ENCODE results near the gene HPS6.

The HPS6 gene

DNA sequence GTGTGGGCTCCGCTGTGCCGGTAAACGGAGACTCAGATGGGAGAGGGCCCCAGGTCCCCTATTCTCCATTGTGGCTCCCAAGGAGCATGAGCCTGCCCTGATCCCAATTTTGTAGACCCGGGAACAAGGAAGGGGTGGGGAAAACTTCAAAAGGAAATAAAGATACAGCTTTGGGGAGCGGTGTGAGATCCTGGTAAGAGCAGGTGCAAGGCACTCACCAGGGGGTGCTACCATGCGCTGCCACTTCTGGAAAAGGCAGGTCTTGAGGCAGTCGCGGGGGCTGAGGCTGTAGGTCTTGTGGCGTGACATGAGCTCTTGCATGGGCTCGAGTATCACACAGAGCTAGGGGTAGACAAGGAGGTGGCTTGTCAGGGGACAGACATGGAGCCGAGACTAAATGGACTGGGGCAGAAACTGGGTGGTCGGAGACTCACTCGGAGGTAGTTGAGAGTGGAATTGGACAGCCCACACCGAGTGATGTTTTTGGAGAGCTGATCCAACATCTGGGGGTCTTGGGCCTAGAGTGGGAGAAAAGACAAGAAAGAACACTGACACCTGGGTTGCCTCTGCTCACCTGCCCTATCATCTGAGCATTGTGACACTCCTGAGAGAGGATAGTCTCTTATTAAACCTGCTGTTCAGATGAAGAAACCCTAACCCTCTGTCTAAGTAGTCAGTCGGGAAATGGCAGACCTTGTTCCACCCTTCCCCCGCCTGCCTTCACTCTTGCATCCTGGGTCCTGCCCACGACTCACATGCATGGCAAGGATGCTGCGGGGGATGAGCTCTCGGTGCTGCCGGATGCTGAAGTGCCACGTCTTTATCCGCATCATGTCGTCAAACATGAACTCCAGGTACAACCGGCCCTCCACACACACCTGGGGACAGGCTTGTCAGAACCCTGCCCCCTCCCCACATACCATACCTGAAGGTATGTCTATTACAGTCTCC is 44.3 kb downstream of the HPS6 start:
- H3K27ac ChIP-seq (ENCODE audit: low read depth, low read length, severe bottlenecking): no peak overlapping the region
- WGBS, 2 experiments (ENCODE audit: insufficient coverage in 2 of 2): 96 to 97% methylated on average over 24 of the region's 24 CpGs
- H3K4me3 ChIP-seq (ENCODE audit: extremely low read depth, insufficient read depth, low read length, poor library complexity, severe bottlenecking): no peak overlapping the region
- H3K36me3 ChIP-seq (ENCODE audit: control insufficient read depth, insufficient read depth, low read length): peaks cover 89% of the 10 kb centered on the region
- peaks cover 9% of the 10 kb centered on the region for H3K4me1 ChIP-seq (ENCODE audit: control insufficient read depth, insufficient read depth, low read length, poor library complexity, severe bottlenecking)
- no peaks in the 10 kb centered on the region for H3K9me3 ChIP-seq (ENCODE audit: control insufficient read depth, low read length)

- H3K27ac ChIP-seq (ENCODE audit: low read depth, low read length, severe bottlenecking): no peak overlapping the region
- H3K4me3 ChIP-seq (ENCODE audit: extremely low read depth, insufficient read depth, low read length, poor library complexity, severe bottlenecking): no peak overlapping the region
- no peaks in the 10 kb centered on the region for H3K9me3 ChIP-seq (ENCODE audit: control insufficient read depth, low read length)
- H3K36me3 ChIP-seq (ENCODE audit: control insufficient read depth, insufficient read depth, low read length): peaks cover 71% of the 10 kb centered on the region
- 97 to 100% methylated on average over 9 to 10 of the region's 12 CpGs for WGBS, 2 experiments (ENCODE audit: insufficient coverage in 2 of 2)
- peaks cover 23% of the 10 kb centered on the region for H3K4me1 ChIP-seq (ENCODE audit: control insufficient read depth, insufficient read depth, low read length, poor library complexity, severe bottlenecking)
Measured at GRCh38 chr10:102111276-102111675, 46.1 kb downstream of the HPS6 start.

- 13% methylated on average over 1 of the region's 3 CpGs; no CpG with 5 or more reads in 1 of the 2 experiments for WGBS, 2 experiments (ENCODE audit: insufficient coverage in 2 of 2)
- Histone ChIP-seq H3K4me1 (ENCODE audit: control insufficient read depth, insufficient read depth, low read length, poor library complexity, severe bottlenecking) (peaks cover 33% of the 10 kb centered on the region), H3K27ac (ENCODE audit: low read depth, low read length, severe bottlenecking) (no peak overlapping the region), H3K4me3 (ENCODE audit: extremely low read depth, insufficient read depth, low read length, poor library complexity, severe bottlenecking) (peak overlapping the region; percentile 78), H3K9me3 (ENCODE audit: control insufficient read depth, low read length) (no peaks in the 10 kb centered on the region), H3K36me3 (ENCODE audit: control insufficient read depth, insufficient read depth, low read length) (peaks cover 61% of the 10 kb centered on the region)
Measured at GRCh38 chr10:102112210-102112817, 47.2 kb downstream of the HPS6 start.

- H3K4me1 ChIP-seq (ENCODE audit: control insufficient read depth, insufficient read depth, low read length, poor library complexity, severe bottlenecking): peaks cover 44% of the 10 kb centered on the region
- peaks cover 50% of the 10 kb centered on the region for H3K36me3 ChIP-seq (ENCODE audit: control insufficient read depth, insufficient read depth, low read length)
- peak overlapping the region; percentile 78 for H3K4me3 ChIP-seq (ENCODE audit: extremely low read depth, insufficient read depth, low read length, poor library complexity, severe bottlenecking)
- peak overlapping the region; percentile 83 for H3K27ac ChIP-seq (ENCODE audit: low read depth, low read length, severe bottlenecking)
- H3K9me3 ChIP-seq (ENCODE audit: control insufficient read depth, low read length): no peaks in the 10 kb centered on the region
- 45 to 80% methylated on average over 4 to 5 of the region's 7 CpGs for WGBS, 2 experiments (ENCODE audit: insufficient coverage in 2 of 2)
Measured at GRCh38 chr10:102113261-102113955, 48.3 kb downstream of the HPS6 start.

- WGBS, 2 experiments (ENCODE audit: insufficient coverage in 2 of 2): 0 to 1% methylated on average over 20 to 25 of the region's 45 CpGs
- peaks cover 47% of the 10 kb centered on the region for H3K4me1 ChIP-seq (ENCODE audit: control insufficient read depth, insufficient read depth, low read length, poor library complexity, severe bottlenecking)
- H3K27ac ChIP-seq (ENCODE audit: low read depth, low read length, severe bottlenecking): peak overlapping the region; percentile 83
- H3K9me3 ChIP-seq (ENCODE audit: control insufficient read depth, low read length): no peaks in the 10 kb centered on the region
- H3K4me3 ChIP-seq (ENCODE audit: extremely low read depth, insufficient read depth, low read length, poor library complexity, severe bottlenecking): peak overlapping the region; percentile 78
- H3K36me3 ChIP-seq (ENCODE audit: control insufficient read depth, insufficient read depth, low read length): peaks cover 42% of the 10 kb centered on the region
Measured at GRCh38 chr10:102113956-102114857, 49.1 kb downstream of the HPS6 start.

DNA sequence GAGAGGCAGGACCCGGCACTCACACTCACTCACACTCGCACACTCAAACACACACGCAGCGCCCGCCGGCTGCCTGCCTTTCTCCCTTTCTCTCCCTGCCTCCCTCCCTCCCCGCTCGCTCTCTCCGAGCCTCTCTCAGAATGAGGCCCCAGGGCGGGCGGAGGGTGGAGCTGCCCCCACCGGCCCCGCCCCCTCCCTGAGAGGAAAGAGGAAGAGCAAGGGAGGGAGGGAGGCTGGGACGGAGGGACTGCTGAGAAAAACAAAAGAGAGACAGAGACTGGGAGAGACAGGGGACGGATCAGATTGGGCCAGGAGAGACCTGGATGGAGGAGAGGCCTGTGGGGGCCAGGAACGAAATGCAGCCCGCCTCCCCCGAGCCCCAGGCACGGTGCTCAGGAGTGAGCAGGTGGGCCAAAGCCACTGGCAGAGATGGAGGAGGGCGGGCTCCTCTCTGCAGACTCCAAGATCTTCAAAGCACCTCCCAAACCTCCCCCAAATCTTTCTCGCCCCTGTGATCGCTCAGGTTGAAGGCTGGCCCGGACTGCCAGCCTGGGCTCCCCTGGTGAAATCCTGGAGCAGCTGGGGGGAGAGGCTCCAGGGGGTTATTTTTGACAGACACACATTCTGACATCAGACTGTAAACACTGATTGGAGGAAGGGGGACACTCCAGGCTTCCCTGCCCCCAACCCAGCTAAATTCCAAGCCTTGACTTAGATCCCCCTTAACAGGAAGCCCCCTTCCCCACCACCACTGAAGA is 49.9 kb downstream of the HPS6 start:
- H3K9me3 ChIP-seq (ENCODE audit: control insufficient read depth, low read length): no peaks in the 10 kb centered on the region
- H3K4me3 ChIP-seq (ENCODE audit: extremely low read depth, insufficient read depth, low read length, poor library complexity, severe bottlenecking): peak overlapping the region; percentile 78
- peaks cover 34% of the 10 kb centered on the region for H3K36me3 ChIP-seq (ENCODE audit: control insufficient read depth, insufficient read depth, low read length)
- 0% methylated on average over 7 to 11 of the region's 23 CpGs for WGBS, 2 experiments (ENCODE audit: insufficient coverage in 2 of 2)
- peaks cover 47% of the 10 kb centered on the region for H3K4me1 ChIP-seq (ENCODE audit: control insufficient read depth, insufficient read depth, low read length, poor library complexity, severe bottlenecking)
- peak overlapping the region; percentile 82 for H3K27ac ChIP-seq (ENCODE audit: low read depth, low read length, severe bottlenecking)

DNA sequence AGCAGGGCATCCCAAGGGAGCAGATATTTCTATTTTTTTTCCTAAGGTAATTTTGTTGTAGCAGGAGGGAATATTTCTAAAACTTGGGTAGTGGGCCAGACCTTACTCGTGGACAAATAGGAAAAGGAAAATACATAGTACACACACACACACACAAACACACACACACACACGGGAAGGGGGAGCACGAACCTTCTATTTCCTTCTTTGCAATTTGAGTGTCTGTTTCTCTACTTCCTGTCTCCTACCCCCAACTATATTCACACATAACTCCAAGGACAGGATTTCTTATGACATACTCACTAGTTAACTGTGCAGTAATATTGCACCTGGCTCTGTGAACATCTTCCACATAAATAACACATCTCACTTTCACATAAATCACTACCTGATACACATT is 50.6 kb downstream of the HPS6 start:
- Histone ChIP-seq H3K4me3 (ENCODE audit: extremely low read depth, insufficient read depth, low read length, poor library complexity, severe bottlenecking) (peak overlapping the region; percentile 78), H3K4me1 (ENCODE audit: control insufficient read depth, insufficient read depth, low read length, poor library complexity, severe bottlenecking) (peaks cover 49% of the 10 kb centered on the region), H3K36me3 (ENCODE audit: control insufficient read depth, insufficient read depth, low read length) (peaks cover 26% of the 10 kb centered on the region), H3K27ac (ENCODE audit: low read depth, low read length, severe bottlenecking) (peak overlapping the region; percentile 82), H3K9me3 (ENCODE audit: control insufficient read depth, low read length) (no peaks in the 10 kb centered on the region)
- WGBS, 2 experiments (ENCODE audit: insufficient coverage in 2 of 2): 46 to 50% methylated on average over 2 of the region's 3 CpGs

DNA sequence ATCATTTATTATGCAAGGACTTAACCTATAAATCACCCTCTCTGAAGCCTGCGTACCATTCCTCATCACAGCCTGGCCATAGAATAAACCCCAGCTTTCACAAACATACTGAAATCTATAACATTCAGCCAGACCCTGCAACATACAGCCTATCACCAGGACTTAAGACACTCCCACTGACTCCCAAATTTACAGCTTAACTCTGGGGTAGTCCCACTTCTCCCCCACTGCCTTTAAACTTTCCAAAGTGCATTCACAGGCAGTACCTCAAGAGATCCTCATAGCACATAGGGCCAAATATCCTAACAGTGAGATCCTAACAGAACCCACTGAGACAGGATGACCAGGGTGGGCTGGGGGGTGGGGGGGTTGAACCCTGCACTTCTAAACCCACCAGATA is 51.5 kb downstream of the HPS6 start:
- H3K27ac ChIP-seq (ENCODE audit: low read depth, low read length, severe bottlenecking): peak overlapping the region; percentile 95
- peak overlapping the region; percentile 15 for H3K4me3 ChIP-seq (ENCODE audit: extremely low read depth, insufficient read depth, low read length, poor library complexity, severe bottlenecking)
- no peaks in the 10 kb centered on the region for H3K9me3 ChIP-seq (ENCODE audit: control insufficient read depth, low read length)
- peaks cover 18% of the 10 kb centered on the region for H3K36me3 ChIP-seq (ENCODE audit: control insufficient read depth, insufficient read depth, low read length)
- peaks cover 54% of the 10 kb centered on the region for H3K4me1 ChIP-seq (ENCODE audit: control insufficient read depth, insufficient read depth, low read length, poor library complexity, severe bottlenecking)
- 91 to 92% methylated on average over 1 of the region's 1 CpG for WGBS, 2 experiments (ENCODE audit: insufficient coverage in 2 of 2)

Measured in mesodermal cell (in vitro differentiated cells).